Kidney tubule cell (primary cell): Measurements from ENCODE around the gene PAQR5.
"Not testable (repeated sequence)": the region's sequence is repeated elsewhere in the genome, so short reads cannot be mapped to it uniquely, and the experiment has no call there.

Experiments
- DNase-seq: peaks from one replicate; pipeline ENCODE4 v3.0.0-alpha.2; 2018; ENCODE audit warnings: low spot score

Gene PAQR5

DNA sequence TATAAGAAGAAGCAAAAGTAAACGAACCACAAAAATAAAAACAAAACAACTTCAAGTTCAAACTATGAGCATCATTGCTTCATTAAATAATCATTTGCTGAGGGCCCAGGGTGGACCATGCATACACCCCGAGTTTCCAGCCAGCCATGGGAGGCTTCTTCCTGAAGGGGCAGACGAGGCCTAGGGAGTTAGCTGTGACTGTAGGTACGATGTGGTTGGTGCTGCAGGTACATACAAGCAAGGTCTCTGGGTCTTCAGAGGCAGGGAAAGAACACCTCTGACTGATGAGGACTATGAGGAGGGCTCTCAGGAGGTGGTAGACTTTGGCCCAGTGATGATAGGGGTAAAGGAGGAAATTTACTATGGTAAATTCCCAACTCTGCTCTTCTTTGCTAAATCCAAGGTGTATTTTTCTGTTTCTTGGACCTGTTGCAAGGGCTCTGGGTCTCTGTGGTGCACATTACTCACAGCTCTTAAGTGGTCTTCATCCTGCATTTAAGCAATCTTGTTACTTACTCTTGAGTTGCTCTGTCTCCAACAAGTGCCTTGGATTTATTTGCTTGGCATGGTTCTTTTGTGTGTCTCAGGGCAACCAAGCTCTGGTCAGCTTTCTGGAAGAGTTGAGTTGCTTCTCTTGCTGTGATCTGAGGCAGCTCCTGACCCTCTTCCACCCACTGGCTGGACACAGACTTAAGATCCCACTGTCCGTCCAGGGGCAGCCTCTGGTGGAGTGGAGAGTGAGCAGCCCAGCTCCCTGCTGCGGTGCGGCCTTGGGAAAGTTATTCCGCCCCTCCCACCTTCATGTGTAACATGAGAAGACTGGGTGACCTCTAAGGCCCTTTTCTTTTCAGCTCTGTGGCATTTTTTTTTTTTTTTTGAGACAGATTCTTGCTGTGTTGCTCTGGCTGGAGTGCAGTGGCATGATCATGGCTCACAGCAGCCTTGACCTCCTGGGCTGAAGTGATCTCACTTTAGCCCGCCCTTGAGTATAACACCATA is 59.4 kb downstream of the PAQR5 start:
- DNase-seq = peak; percentile 54

DNA sequence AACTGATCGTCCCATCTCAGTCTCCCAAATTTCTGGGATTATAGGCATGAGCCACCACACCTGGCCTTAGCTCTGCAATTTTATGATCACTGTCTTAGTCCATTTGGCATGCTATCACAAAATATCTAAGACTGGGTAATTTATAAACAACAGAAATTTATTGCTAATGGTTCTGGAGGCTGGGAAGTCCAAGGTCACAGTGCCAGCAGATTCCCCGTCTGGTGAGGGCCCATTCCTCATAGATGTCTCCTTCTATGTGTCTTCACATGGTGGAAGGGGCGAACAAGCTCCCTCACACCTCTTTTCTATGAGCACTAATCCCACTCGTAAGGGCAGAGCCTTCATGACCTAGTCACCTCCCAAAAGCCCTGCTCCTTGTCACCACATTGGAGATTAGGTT is 60.1 kb downstream of the PAQR5 start:
- DNase-seq = no peak

DNA sequence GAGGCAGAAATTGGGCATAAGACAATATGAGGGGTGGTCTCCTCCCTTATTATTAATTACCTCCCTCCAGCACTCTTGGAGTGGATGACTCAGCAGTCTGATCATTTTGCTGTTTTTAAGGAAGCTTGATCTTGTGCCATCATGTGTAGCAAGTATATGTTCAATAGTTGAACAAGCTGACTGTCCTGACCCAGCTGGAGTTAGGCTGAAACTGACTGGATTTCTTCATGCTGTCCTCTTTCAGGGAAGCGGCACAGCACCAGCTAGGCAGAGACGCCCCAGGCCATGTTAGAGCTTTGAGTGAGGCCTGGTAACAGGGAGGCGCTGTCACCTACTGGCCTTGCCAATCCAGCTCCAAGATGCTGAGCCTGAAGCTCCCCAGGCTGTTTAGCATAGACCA is 61.0 kb downstream of the PAQR5 start:
- peak; percentile 45 for DNase-seq

DNA sequence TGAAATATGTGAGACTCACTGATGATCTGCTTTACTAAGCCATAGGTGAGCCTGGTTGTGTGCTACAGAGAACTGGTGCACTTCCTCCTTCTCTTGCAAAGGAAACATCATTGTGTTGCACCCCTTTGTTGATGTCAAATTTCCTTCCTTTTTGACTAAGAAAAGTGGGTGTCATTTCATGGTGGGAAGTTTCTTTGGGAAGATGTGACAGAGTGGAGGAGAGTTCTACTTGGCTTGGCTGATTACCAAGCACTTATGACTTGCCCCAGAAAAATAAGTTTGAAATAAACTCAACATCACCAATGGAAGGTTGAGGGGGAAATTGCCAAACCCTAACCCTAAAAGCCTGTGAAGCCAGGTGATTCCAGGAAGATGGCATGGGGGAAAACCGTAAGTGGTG is 61.9 kb downstream of the PAQR5 start:
- no peak for DNase-seq

DNA sequence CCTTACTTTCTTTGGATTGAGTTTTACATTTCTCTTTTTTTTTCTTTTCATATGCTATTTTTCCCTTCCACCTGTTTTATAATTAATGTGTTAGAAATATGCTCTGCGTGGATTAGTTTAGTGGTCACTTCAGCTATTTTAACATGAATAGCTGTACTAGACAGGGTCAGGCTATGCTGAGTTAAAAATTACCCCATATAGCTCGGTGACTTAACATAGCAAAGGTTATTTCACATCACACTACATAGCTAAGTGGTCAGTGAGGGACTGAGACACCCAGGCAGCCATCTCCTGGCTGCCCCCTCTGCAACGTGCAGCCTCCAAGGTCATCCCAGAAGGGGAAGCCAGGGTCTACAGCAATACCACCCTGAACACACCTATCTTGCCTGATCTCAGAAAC is 68.5 kb downstream of the PAQR5 start:
- DNase-seq = peak; percentile 39

DNA sequence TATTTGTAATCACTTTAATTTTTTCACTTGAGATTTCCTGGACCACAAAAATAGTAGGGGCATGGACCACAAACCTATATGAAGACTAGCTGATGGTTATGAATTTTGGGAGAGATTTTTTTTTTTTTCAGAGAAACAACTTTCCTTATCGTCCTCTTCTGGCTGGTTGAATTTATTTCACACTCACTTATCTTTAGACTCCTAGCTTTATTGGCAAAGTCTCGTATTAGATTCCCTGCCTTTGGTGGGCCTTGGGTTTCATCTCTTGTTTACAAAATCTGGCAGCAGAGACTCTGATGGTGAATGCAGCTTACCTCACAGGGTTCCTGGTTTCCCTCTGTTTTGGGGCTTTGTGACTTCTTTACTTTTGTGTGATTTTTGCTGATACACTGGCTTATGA is 70.9 kb downstream of the PAQR5 start:
- no peak for DNase-seq

DNA sequence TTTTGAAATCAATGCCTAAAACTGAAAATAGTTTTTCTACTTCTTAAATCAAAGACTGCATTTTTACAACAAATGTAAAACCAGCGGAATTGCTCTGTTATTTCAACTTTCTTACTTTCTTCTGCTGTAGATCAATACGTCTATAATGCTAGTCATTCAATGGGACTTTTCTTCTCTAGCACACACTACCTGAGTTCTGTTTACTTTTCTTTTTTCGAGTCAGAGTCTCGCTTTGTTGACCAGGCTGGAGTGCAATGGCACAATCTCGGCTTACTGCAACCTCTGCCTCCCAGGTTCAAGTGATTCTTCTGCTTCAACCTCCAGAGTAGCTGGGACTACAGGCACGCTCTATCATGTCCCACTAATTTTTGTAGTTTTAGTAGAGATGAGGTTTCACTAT is 74.7 kb downstream of the PAQR5 start:
- DNase-seq = no peak

DNA sequence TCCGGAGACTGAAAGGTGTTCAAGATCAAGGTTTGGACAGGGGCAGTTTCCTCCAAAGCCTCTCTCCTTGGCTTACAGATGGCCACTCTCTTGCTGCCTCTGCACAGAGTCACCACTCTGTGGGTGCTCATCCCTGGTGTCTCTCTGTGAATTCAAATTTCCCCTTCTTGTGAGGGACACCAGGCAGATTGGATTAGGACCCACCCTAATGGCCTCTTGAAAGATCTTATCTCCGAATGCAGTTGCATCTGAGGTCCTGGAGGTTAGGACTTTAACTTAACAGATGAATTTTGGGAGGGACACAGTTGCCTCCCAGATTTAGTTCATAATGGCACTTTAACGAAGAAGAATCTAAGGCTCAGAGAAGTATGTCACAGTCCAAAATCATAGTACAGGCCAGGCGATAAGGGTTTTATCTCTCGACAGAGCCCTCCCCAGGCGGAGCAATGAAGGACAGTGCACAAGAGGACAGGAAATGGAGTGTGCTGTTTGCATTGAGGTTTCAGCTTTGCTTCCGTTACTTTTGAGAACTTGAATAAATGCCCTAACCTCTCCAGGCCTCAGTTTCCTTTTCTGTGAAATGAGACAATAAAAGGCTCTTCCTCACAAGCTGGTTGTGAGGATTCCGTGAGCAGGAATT is 76.6 kb downstream of the PAQR5 start:
- DNase-seq = no peak

DNA sequence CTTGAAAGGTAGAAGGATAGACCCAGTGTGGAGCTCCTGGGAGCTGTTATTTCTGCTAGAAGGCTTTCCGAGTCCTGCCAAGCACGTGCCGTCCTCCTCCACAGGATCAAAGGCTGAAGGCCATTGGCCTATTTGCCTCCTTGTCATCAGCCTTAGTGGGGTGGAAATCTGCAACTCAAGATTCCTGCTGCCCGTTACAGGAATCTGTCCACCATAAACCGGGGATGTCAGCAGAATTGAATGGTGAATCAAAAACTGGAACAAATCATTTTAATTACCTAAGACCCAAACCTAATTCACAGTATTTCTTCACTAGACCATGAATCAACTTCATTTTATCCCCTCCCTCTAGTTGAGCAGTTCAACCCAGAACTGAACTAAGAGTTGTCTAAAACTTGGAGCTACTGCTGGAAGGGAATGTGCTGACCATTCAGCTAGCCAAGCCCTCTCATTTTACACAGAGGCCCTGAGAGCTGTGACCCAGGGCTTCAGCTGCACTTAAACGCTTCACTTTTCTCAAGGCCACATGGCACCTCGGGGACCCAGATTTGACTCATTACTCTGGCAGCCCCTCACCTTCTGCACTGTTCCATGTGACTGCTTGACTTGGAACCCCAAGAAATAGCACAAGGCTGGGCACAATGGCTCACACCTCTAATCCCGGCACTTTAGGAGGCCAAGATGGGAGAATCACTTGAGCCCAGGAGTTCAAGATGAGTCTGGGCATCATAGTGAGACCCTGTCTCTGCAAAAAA is 78.7 kb downstream of the PAQR5 start:
- DNase-seq = no peak

DNA sequence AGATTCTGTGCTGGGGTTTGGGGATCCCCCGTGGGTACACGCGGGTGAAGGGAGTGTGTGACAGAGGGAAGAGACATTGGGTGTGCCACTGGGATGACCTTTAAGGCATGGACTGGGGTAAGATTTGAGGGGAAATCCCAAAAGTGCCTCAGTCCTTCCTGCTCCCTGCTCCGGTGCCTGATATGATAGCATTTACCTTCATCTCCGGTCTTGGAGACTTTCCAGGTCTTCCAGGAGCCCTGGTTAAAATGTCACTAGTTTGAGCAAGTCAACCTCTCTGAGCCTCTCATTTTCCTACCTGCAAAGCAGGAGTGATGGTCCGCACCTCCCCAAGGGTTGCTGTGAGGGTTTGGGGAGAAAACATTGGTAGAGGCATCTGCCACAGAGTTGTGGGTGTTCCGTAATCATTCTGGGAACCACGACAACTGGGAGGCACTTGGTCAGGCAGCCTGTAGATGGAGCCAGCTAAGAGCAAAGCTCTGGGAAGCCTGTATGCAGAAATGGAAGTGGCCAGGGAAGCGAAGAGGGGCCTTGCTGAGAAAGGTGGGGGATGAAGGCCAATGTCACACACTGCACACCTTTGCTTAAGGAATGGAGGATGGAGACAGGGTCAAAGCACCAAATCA is 81.5 kb downstream of the PAQR5 start:
- peak; percentile 59 for DNase-seq

DNA sequence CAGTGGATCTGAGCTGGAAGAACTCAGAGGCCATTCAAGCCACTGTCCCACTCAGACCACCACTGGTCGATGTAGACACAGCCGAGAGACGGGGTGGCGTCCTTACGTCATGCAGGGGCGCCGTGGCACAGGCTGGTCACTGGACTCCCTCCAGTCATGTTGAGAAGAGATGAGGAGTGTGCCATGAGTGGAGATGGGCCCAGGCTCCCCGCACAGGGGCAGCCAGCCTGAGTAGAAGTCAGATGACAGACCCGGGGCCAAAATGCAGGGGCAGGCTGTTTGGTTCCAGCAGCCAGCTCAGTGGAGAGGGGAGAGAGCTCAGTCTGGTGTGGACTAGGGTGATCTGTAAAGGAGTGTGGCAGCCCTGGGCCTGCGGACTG is 82.0 kb downstream of the PAQR5 start:
- DNase-seq = no peak

DNA sequence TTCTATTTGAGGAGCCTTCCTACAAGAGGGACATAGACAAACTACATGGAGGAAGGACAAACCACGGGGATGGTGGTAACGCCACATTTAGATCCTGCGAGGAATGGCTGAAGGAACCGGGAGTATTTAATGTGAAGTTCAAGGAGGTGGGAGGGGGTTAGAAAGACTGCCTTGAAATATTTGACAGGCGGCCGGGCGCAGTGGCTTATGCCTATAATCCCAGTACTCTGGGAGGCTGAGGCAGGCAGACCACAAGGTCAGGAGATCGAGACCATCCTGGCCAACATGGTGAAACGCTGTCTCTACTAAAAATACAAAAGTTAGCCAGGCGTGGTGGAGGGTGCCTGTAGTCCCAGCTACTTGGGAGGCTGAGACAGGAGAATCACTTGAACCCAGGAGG is 83.5 kb downstream of the PAQR5 start:
- DNase-seq = not testable (repeated sequence)

DNA sequence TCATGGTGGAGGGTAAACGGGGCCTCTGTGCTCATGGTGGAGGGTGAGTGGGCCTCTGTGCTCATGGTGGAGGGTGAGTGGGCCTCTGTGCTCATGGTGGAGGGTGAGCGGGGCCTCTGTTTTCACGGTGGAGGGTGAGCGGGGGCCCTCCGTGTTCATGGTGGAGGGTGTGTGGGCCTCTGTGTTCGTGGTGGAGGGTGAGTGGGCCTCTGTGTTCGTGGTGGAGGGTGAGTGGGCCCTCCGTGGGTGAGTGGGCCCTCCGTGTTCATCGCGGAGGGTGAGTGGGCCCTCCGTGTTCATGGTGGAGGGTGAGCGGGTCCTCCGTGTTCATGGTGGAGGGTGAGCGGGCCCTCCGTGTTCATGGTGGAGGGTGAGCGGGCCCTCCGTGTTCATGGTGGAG is 85.4 kb downstream of the PAQR5 start:
- DNase-seq = not testable (repeated sequence)

DNA sequence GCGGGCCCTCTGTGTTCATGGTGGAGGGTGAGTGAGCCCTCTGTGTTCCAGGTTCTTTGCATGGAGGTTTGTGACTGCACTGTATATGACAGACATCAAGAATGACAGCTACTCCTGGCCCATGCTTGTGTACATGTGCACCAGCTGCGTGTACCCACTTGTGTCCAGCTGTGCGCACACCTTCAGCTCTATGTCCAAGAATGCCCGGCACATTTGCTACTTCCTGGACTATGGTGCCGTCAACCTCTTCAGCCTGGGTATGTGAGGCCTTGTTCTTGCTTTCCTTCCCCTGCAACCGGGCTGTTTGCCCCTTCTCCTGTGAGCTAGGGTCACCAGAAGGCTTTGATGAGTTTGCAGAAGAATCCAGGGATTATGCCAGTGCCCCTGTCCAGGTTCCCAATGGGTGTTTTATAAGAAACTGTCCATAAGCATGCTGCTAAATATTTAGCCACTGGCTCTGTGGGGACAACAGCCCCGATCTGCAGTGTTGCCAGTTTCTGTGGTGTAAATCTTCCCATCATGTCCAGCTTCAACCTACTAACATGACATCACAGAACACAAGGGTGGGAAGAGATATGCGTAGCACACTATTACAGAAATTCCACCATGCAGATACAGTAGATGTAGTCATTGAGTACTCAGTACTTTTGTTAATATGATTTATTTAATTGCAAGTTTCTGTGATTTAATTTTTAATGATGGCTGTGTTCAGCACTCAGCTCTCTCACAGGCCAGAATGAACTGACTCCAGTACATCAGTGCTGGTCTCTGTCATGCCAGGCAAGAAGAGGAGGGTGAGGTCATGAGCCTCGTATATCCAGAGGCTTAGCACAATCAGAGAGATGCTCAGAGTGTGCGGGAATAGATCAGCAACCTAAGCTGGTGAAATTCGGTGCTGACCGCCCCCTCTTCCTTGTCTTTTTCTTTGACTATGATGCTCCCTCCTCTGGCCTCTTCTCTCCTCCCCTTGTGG is 86.2 kb downstream of the PAQR5 start:
- DNase-seq = no peak

DNA sequence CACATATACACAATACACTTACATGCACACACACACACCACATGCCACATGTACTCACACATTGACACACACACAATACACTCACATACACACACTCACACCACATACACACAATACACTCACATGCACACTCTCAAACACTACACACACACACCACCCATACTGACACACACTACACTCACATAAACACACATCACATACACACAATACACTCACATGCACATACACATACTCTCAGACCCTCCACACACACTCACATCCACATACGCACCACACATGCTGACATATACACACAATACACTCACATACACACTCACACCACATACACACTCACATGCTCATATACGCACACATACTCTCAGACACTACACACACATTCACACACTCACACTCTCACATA is 87.1 kb downstream of the PAQR5 start:
- no peak for DNase-seq

DNA sequence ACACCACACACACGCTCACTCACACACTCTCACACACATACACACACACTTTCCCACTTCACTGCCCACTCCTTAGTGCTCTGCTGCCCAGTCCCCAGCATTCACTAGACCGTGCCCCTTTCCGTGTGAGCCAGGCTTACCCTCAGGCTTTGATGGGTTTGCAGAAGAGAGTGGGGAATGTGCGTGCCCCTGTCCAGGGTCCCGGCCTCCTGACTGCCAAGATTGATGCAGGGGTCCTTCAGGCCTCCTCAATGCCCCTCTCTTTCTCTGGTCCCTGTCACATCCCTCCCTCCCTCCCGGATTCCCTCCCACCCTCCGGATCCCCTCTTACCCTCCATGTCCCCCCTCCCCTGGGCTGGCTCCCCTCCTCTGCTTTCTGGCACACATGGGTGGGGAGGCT is 87.6 kb downstream of the PAQR5 start:
- DNase-seq = no peak

DNA sequence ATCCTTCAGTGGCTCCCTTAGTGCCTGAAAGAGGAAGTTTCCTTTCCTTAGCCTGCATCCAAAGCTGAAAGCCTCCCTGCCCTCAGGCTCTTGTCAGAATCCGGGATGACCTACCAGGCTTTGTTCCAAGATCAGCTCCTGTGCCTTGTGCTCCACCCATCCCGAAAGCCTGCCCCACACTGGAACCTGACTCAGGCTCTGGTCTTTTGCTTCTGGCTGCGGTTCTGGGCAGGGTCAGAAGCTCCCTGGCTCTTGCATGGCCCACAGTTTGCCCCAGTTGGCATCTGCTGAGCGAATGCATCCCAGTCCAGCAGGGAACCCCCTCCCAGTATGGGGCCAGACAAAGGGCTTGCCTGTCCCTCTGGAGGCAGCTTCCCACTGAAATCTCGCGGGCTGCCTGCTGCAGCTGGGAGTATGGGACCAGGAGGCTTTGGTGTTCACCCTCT is 89.6 kb downstream of the PAQR5 start:
- DNase-seq = peak; percentile 7

DNA sequence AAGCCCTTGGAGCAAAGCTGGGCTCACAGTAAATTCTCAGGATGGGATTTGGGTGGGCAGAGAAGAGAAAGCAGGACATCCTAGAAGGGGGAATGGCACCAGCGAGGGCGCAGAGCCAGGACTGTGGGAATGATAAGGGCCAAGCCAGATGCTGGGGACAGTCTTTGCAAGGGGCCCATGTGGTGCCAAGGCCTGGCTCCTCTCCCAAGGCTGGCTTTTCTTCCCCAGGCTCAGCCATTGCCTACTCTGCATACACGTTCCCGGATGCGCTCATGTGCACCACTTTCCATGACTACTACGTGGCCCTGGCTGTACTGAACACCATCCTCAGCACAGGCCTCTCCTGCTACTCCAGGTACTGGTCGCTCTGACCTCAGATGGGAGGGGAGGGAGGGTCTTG is 90.7 kb downstream of the PAQR5 start:
- no peak for DNase-seq

DNA sequence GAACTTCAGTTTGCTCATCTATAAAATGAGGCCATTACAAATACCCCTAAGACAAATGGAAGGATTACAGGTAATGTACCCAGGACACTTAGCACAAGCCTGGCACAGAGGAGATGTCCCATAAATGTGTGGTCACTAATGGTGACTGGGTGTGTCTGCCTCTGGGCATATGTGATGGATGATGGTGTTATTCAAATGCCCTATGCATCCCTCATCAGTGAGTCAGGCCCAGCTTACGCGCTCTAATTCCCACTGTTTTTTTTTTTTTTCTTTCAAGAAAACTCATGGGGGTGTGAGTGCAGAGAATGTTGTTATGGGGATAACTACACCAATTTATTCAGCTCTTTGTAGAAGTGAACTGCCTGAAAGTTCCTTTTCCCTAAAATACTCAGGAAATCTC is 91.9 kb downstream of the PAQR5 start:
- peak; percentile 85 for DNase-seq

DNA sequence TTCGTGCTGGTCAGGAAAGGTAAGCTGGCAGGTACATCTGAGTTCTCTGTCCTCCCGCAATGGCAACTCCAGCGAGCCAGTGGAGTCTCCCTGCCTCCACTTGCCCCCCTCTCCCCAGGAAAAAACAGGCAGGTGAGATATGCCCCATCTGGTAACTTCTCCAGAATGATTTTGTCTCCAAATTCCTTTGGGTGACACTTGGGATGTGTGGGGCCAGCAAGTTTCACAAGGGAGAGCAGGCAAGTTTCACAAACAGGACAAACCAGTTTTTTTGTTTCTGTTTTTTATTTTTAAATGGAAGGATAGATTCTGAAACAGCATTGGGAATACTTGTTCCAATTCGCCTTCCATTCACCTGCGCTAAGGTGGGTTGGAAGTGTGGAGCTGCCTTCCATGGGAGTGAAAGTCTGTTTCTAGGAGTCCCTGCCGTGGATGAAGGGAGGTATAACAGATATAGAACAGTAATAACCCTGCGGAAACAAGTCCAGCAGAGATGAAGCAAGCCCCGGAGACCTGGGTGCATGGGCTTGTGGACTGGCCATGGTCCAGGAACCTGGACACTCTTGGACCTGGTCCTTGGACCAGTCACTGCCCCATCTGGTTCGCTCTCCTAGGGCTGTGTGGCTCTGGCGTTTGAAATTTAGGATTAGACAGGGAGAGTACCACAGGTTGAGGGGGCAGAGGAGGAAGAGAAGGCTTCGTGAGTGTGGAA is 92.5 kb downstream of the PAQR5 start:
- no peak for DNase-seq
